Endothelial cell of umbilical vein (primary cell): Measurements from ENCODE around the gene RUBCN.

ENCODE experiments used
- EZH2 ChIP-seq: IDR thresholded peaks from 2 replicates; pipeline ENCODE4 v1.6.1; 2012; ENCODE audit warnings: borderline replicate concordance, low read depth, mild to moderate bottlenecking, moderate library complexity, low read length, inconsistent platforms; ENCODE audit not compliant: severe bottlenecking
- FOS ChIP-seq: IDR thresholded peaks from 2 replicates; pipeline ENCODE4 v1.6.1; 2011; ENCODE audit warnings: mild to moderate bottlenecking, low read length, moderate library complexity, borderline replicate concordance; ENCODE audit not compliant: insufficient read depth
- GATA2 ChIP-seq: IDR thresholded peaks from 2 replicates; pipeline ENCODE4 v1.7.0; 2011; ENCODE audit warnings: low read depth, mild to moderate bottlenecking, moderate library complexity, mixed read lengths, low read length; ENCODE audit not compliant: insufficient read length, insufficient read depth
- JUN ChIP-seq: IDR thresholded peaks from 2 replicates; pipeline ENCODE4 v1.6.1; 2011; ENCODE audit warnings: borderline replicate concordance, low read depth; ENCODE audit not compliant: insufficient read length, insufficient read depth
- MYC ChIP-seq: IDR thresholded peaks from one replicate; pipeline ENCODE4 v1.6.1; 2011; ENCODE audit warnings: mild to moderate bottlenecking, low read depth, low read length
- POLR2A ChIP-seq: IDR thresholded peaks from 2 replicates; pipeline ENCODE4 v1.6.1; 2012; ENCODE audit warnings: low read depth, mild to moderate bottlenecking, control low read depth, low read length
- POLR2AphosphoS5 ChIP-seq: IDR thresholded peaks from 2 replicates; pipeline ENCODE4 v1.6.1; 2012; ENCODE audit warnings: low read depth, mild to moderate bottlenecking, control low read depth, low read length, moderate library complexity; ENCODE audit not compliant: insufficient read depth
- TF ChIP-seq, protein P1 (sequence below), 2 donors: IDR thresholded peaks; 1 replicate in 1 of 2; 2 replicates in 1 of 2; pipeline ENCODE4 v1.5.1; 2011; ENCODE audit warnings: low read length in 2 of 2, mild to moderate bottlenecking in 2 of 2, moderate library complexity in 2 of 2, control low read depth in 1 of 2, inconsistent platforms in 1 of 2, low read depth in 1 of 2; ENCODE audit not compliant: insufficient read depth in 1 of 2; ENCODE audit errors: extremely low read depth in 1 of 2
- TF ChIP-seq, protein P2 (sequence below): IDR thresholded peaks from 2 replicates; pipeline ENCODE4 v1.6.1; 2011; ENCODE audit not compliant: insufficient read depth, insufficient read length

DNA sequence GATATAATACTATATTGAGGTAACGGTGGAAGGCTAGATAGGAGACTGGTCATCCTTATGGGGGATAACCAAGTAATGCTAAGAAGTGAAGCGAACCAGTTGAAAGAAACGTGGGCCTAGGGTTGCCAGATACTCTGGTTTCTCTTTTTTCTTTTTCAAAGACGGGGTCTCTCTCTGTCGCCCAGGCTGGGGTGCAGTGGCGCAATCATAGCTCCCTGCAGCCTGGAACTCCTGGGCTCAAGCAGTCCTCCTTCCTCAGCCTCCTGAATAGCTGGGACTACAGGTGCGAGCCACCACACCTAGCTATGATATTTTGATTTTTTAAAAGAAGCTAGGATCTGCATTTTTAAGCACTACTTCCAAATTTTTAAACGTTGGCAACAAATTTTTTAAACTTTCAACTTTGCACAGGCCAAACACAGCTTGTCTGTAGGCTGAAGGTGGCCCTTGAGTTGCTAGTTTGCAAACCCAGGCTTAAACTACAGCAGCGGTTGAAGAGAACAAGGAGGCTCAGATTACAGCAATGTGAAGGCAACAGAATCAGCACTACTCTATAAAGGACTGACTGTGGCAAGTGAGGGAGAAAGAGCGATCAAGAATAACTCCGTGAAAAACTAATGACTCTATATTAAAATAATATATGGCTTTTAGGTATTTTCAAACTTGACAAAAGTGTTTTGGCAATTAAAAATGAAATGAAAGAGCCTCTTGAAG, 1.2 kb upstream of the RUBCN start:
- no peak for TF ChIP-seq POLR2A
- TF ChIP-seq EZH2 = no peak
- no peak for TF ChIP-seq POLR2AphosphoS5
- TF ChIP-seq, protein P1, sequence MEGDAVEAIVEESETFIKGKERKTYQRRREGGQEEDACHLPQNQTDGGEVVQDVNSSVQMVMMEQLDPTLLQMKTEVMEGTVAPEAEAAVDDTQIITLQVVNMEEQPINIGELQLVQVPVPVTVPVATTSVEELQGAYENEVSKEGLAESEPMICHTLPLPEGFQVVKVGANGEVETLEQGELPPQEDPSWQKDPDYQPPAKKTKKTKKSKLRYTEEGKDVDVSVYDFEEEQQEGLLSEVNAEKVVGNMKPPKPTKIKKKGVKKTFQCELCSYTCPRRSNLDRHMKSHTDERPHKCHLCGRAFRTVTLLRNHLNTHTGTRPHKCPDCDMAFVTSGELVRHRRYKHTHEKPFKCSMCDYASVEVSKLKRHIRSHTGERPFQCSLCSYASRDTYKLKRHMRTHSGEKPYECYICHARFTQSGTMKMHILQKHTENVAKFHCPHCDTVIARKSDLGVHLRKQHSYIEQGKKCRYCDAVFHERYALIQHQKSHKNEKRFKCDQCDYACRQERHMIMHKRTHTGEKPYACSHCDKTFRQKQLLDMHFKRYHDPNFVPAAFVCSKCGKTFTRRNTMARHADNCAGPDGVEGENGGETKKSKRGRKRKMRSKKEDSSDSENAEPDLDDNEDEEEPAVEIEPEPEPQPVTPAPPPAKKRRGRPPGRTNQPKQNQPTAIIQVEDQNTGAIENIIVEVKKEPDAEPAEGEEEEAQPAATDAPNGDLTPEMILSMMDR (IDR thresholded peaks at IDR 0.05; ENCODE audit: extremely low read depth in 1 of 2, insufficient read depth in 1 of 2, low read depth in 1 of 2, low read length in 2 of 2) = no peak
- TF ChIP-seq FOS = no peak
- no peak for TF ChIP-seq MYC
- TF ChIP-seq, protein P2, sequence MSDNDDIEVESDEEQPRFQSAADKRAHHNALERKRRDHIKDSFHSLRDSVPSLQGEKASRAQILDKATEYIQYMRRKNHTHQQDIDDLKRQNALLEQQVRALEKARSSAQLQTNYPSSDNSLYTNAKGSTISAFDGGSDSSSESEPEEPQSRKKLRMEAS = no peak
- TF ChIP-seq JUN = no peak
- TF ChIP-seq GATA2 = no peak
